SK-N-MC (cell line): ENCODE data around the gene CDC6.

Experiments
- DNase-seq: peaks from one replicate; pipeline ENCODE4 v3.0.0-alpha.2; 2011; ENCODE audit warnings: low read depth, low spot score
- H3K27ac ChIP-seq: fragments of 200-600 bp; sonication (generic); 2 replicates; pipeline ENCODE4 v1.5.1; 2016; ENCODE audit warnings: mixed run types
- H3K36me3 ChIP-seq: fragments of 200-600 bp; sonication (generic); 2 replicates; pipeline ENCODE4 v1.6.1; 2017; ENCODE audit warnings: antibody characterized with exemption, low read length, mixed read lengths; ENCODE audit not compliant: insufficient read depth
- H3K4me3 ChIP-seq: fragments of 200-600 bp; sonication (generic); 2 replicates; pipeline ENCODE4 v1.5.1; 2016
- H3K9ac ChIP-seq: fragments of 200-600 bp; sonication (generic); 2 replicates; pipeline ENCODE4 v1.8.0; 2017; ENCODE audit warnings: mixed run types, mixed read lengths; ENCODE audit not compliant: insufficient read length
- H3K9me3 ChIP-seq: fragments of 200-600 bp; sonication (generic); 2 replicates; pipeline ENCODE4 v1.6.1; 2017; ENCODE audit warnings: low read depth, mild to moderate bottlenecking, antibody characterized with exemption, low read length, moderate library complexity, mixed read lengths
- EZH2 ChIP-seq: fragments of 200-600 bp; sonication (generic); IDR thresholded peaks from one replicate; pipeline ENCODE4 v1.6.1; 2017; ENCODE audit warnings: antibody characterized with exemption
- FOXP2 ChIP-seq: optimal IDR thresholded peaks from 2 replicates; pipeline ENCODE3; 2011; ENCODE audit warnings: mild to moderate bottlenecking, moderate library complexity; ENCODE audit not compliant: insufficient read depth; ENCODE audit errors: extremely low read length, control extremely low read depth
- POLR2AphosphoS5 ChIP-seq: IDR thresholded peaks from 2 replicates; pipeline ENCODE4 v1.6.1; 2012; ENCODE audit warnings: mild to moderate bottlenecking, low read depth, low read length, borderline replicate concordance

The CDC6 gene

DNA sequence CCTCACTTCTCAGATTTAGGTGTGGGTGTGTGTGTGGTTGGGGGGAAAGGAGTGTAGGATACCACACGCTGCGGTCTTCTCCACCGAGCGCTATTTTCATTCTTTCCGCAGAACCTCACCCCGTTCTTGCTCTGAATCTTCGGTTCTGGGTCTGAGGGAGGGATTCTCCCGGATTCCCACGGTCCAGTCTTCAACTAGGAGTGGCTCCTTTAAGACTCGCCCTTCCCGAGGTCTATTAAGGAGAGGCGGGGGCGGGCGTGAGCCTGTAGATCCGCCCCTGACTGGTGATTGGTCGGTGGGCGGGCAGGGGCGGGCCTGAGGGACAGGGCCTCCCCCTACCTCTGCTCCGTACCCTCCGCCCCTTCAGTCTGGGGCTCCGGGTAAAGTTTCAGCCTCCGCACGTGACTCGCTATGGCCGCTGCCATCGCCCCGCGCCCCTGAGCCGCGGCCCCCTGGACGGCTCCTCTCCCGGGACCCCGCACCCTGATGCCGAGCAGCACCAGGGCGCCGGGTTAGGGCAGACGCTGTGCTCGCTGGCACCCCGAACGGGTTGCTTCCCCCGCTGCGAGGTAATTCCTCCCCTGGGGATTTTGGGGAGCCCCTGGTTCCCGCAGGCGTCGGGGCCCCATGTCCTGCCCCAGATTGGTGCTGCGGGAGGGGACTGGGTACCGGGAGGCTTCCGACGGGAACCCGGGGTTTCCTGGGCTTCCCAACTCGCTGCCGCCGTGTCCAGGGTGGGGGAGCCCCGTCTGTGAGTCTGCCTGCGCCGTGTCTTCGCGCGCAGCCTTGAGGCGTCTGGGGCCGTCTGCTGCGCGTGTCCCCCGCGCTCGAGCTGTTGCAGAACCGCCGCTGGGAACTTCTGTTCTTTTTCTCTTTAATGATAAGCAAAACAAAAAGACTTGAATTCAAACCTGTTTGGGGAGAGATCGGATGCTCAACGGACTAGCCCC is 30.5 kb downstream of the CDC6 start:
- Histone ChIP-seq H3K36me3 (no peaks in the 10 kb centered on the region), H3K9me3 (no peaks in the 10 kb centered on the region), H3K4me3 (peak overlapping the region; percentile 96), H3K9ac (peak overlapping the region; percentile 76), H3K27ac (peak overlapping the region; percentile 69)
- no peak for DNase-seq
- TF ChIP-seq EZH2, result no peak
- peak; percentile 81; the same call in 1 of the 2 replicates for TF ChIP-seq POLR2AphosphoS5
- TF ChIP-seq FOXP2, result no peak

DNA sequence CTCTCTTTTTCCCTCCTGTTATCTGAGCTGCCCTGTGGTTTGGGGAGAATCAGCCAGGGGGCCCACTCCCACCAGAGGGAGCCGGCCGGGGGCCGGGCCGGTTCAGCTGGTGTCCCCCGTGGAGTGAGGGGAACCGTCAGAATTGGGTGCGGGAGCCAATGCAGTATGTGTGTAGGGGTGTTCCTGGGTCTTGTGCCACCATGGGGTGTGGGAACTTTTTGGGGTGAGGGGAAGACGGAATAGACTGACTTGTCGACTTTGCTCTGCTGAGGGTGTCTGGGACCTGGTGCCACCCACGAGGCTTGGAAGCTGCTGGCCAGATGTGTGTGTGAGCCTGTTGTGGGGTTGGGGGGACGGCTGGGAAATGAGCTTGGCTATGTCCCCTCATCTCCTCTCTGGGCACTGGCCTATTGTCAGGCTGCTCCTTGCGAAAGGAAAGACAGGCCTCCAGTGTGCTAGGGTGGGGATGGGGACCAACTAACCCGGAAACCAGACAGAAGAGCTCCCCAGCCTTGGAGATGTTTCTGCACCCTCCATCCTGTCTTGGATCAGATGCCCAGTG is 31.2 kb downstream of the CDC6 start:
- Histone ChIP-seq H3K9me3 (no peaks in the 10 kb centered on the region), H3K27ac (no peak overlapping the region), H3K9ac (peak overlapping the region; percentile 76), H3K36me3 (no peaks in the 10 kb centered on the region), H3K4me3 (peak overlapping the region; percentile 96)
- TF ChIP-seq FOXP2 (no peak), POLR2AphosphoS5 (no peak), EZH2 (no peak)
- DNase-seq, result no peak

DNA sequence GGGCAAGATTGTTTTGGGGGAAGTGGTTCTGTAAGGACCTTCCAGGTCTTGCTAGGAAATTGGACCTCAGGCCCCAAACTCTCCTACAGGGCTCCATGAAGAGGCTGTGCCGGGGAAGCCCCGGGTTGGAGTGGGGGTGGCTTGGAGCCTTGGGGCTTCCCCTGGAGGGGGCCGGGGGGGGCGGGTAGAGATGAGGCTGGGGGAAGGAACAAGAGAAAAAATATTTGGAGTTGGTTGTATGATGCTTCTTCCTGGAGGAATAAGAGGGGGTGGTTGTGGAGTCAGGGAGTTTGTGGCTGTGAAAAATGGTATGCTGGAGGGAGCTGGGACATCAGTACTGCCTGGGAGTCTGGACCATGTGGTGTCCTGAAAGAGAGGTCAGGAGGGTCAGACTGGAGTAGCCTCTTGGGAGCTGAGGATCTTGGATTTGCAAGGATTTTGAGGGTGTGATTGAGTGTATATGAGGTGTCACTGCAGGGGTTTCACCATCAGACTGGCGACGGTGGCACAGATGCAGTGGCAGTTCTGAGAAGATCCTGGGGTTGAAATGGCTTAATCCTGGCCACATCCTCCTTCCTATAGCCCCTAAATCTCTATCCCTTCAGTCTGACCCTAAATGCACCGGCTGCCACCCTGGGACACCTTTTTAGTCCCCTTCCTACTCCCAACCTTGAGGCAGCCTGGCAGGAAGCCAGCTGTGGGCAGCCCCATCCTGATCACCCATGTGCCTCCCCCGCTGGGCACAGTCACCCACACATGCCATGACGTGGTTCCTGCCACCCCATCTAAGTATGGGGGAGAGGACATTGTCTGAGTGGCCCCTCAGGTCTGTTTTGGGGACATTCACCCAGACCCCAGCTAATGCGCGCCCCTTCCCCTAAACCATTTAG is 32.2 kb downstream of the CDC6 start:
- peak overlapping the region; percentile 55 for H3K9ac ChIP-seq
- no peak for TF ChIP-seq EZH2
- no peak for TF ChIP-seq FOXP2
- no peak for TF ChIP-seq POLR2AphosphoS5
- peak overlapping the region; percentile 96 for H3K4me3 ChIP-seq
- no peak for DNase-seq
- no peaks in the 10 kb centered on the region for H3K36me3 ChIP-seq
- H3K9me3 ChIP-seq, result no peaks in the 10 kb centered on the region
- H3K27ac ChIP-seq, result peak overlapping the region; percentile 19; the same call in 1 of the 2 replicates

DNA sequence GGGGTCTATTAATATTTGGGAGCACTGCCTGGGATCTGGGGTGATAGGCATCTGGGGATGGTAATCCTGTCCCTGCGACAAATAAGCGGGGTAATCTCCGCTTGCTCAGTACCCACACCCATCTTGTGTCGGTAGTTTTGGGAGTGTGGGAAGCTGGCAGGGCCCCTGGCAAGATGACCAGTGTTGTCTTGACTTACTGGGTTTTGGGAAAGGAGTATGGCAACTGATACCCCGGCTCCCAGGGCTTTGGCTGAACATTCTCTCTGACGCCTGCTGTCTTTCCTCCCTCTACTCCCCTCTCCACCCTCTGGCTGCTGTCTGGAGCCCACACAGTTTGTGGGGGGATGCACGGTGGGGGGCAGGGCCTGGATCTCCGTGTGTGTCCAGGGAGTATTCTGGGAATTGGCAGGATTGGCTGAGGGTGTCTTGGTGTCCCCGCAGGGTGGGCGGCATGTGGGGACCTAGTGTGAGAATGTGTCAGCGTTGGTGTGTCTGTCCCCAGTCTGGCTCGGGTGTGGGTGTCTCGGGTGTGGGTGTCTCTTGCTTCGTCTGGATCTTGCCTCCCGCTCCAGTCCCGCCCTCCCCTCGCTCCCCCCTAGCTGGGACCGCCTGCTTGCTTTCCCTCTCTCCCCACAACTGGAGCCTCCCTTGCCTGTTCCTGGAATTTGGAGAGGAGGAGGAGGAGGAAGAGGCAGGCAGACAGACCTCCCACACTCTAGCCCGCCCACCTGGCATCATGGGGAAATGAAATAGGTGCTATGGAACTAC is 33.3 kb downstream of the CDC6 start:
- peak overlapping the region; percentile 62; the same call in 1 of the 2 replicates for H3K27ac ChIP-seq
- TF ChIP-seq POLR2AphosphoS5, result no peak
- TF ChIP-seq EZH2, result no peak
- no peak for TF ChIP-seq FOXP2
- DNase-seq, result no peak
- peak overlapping the region; percentile 96 for H3K4me3 ChIP-seq
- no peaks in the 10 kb centered on the region for H3K36me3 ChIP-seq
- peak overlapping the region; percentile 2 for H3K9ac ChIP-seq
- H3K9me3 ChIP-seq, result no peaks in the 10 kb centered on the region

DNA sequence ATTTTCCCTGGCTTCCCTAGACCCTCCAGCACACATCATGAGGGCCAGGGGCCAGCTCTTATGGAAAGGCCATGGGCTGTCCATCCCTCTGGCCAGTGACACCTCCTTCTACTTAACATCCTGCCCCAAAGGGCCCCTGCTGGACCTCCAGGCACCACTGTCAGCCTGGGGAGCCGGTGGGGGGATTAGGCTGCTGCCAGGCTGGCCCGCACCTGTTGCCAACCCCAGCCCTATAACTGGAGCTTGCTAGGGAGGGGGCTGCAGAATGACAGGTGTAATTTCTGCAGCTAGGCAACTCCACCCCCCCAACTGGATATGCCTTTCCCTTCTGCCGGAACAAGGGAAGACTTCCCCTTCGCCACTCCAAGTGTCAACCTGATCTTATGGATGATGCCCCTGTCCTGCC is 33.8 kb downstream of the CDC6 start:
- Histone ChIP-seq H3K36me3 (no peaks in the 10 kb centered on the region), H3K9ac (no peak overlapping the region), H3K27ac (peak overlapping the region; percentile 62; the same call in 1 of the 2 replicates), H3K9me3 (no peaks in the 10 kb centered on the region), H3K4me3 (peak overlapping the region; percentile 96)
- no peak for DNase-seq
- no peak for TF ChIP-seq EZH2
- no peak for TF ChIP-seq FOXP2
- no peak for TF ChIP-seq POLR2AphosphoS5

DNA sequence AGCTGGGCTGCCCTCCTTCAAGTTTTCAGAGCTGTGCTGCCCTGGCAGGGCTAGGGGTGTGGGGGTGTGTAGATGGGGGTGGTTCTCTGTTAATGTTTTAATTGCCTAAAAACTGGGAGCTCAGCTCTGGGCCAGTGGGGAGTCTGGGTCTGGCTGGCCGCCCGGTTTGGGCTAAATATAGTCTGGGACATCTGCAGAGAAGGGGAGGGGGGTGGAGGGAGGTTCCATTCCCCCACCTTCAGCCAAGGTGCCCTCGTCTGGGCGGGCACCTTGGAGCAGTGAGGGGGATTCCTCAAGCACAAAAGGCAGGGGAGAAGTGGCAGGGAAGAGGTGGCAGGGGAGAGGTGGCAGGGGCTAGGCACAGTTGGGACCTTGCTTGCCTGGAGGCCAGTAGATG is 34.3 kb downstream of the CDC6 start:
- Histone ChIP-seq H3K36me3 (no peaks in the 10 kb centered on the region), H3K9me3 (no peaks in the 10 kb centered on the region), H3K27ac (peak overlapping the region; percentile 78; the same call in 1 of the 2 replicates), H3K9ac (no peak overlapping the region), H3K4me3 (peak overlapping the region; percentile 96)
- no peak; the same call in 1 of the 2 replicates for TF ChIP-seq POLR2AphosphoS5
- TF ChIP-seq EZH2, result no peak
- TF ChIP-seq FOXP2, result no peak
- no peak for DNase-seq
